Panc1 (cell line): Measurements from ENCODE around the gene SRP19.

Experiments used
- CTCF ChIP-seq: fragments of 450-650 bp; IDR thresholded peaks from 2 replicates; pipeline ENCODE4 v1.5.1; 2017; ENCODE audit warnings: mild to moderate bottlenecking
- POLR2AphosphoS5 ChIP-seq: IDR thresholded peaks from 2 replicates; pipeline ENCODE4 v1.6.1; 2012; ENCODE audit warnings: mild to moderate bottlenecking, low read depth, low read length, moderate library complexity
- REST ChIP-seq, 2 experiments: IDR thresholded peaks; 2 replicates each; pipeline ENCODE4 v1.6.1; 2011 to 2012; ENCODE audit warnings: low read depth in 2 of 2, control low read depth in 1 of 2, low read length in 1 of 2, mild to moderate bottlenecking in 1 of 2, moderate library complexity in 1 of 2; ENCODE audit not compliant: insufficient read depth in 1 of 2
- SIN3A ChIP-seq: IDR thresholded peaks from 2 replicates; pipeline ENCODE4 v1.6.1; 2012; ENCODE audit warnings: low read depth, mild to moderate bottlenecking, low read length, moderate library complexity, borderline replicate concordance; ENCODE audit not compliant: insufficient read depth
- TCF7L2 ChIP-seq: IDR thresholded peaks from 2 replicates; pipeline ENCODE4 v1.6.1; 2011; ENCODE audit warnings: mild to moderate bottlenecking, low read depth, low read length, inconsistent platforms

GRCh38 chr5:112907166-112907631 lies 46.1 kb downstream of the SRP19 start:
- TF ChIP-seq CTCF (no peak), POLR2AphosphoS5 (no peak), SIN3A (no peak), TCF7L2 (no peak), REST (IDR thresholded peaks at IDR 0.05; ENCODE audit: insufficient read depth in 1 of 2, low read depth in 2 of 2, low read length in 1 of 2) (no peak)
